Measurements from ENCODE around the gene SYNE2. TPM values are rescaled to one million over a fixed set of nuclear protein-coding genes. Genes with fewer than 3 reads are reported as not detected.

Gene SYNE2
- total RNA-seq, 4 donors from 2014 or later = 96.9 to 207 (median 182) TPM

DNA sequence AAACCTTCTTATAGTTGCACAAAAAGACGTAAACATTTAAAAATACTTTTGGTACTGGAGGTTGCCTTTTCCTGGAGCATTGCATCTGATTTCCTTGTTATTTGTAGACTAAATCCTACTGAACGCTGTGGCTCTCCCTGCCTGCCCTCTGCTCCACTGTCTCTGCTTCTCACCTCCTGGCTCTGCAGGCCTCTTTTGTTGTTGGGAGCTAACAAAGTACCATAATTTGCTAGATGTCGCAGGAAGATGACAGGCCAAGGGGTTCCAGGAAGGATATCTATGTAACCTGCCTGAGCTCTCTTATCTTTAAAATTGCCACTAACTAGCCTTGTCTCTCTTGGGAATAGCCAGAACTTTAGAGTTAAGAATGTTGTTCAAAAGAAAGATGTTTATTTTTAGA is 21.4 kb downstream of the SYNE2 start:
- Histone ChIP-seq H3K27me3 (no peaks in the 10 kb centered on the region), H3K27ac (peak overlapping the region; percentile 61 to 74 (median 72)), H3K9me3 (no peaks in the 10 kb centered on the region), H3K4me1 (peaks cover 36 to 55% of the 10 kb centered on the region in 2 donors), H3K4me3 (no peak overlapping the region), H3K36me3 (no peaks in the 10 kb centered on the region)
- in situ Hi-C loops (cut with MboI; ENCODE audit: low sequenced_read_pairs in 4 of 4) = no loop called here
- ATAC-seq (no peak), DNase-seq (no peak)
- TF ChIP-seq, protein P1, sequence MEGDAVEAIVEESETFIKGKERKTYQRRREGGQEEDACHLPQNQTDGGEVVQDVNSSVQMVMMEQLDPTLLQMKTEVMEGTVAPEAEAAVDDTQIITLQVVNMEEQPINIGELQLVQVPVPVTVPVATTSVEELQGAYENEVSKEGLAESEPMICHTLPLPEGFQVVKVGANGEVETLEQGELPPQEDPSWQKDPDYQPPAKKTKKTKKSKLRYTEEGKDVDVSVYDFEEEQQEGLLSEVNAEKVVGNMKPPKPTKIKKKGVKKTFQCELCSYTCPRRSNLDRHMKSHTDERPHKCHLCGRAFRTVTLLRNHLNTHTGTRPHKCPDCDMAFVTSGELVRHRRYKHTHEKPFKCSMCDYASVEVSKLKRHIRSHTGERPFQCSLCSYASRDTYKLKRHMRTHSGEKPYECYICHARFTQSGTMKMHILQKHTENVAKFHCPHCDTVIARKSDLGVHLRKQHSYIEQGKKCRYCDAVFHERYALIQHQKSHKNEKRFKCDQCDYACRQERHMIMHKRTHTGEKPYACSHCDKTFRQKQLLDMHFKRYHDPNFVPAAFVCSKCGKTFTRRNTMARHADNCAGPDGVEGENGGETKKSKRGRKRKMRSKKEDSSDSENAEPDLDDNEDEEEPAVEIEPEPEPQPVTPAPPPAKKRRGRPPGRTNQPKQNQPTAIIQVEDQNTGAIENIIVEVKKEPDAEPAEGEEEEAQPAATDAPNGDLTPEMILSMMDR (IDR thresholded peaks at IDR 0.05 in 4 of 5, conservative IDR thresholded peaks at IDR 0.05 in 1 of 5) = no peak
- no peak for TF ChIP-seq POLR2A (IDR thresholded peaks at IDR 0.05)
- intact Hi-C loops (cut with DNase I; ENCODE audit: low total_unique reads) = loop anchor here (2.0 kb wide), 1 partner anchor 17 kb away; no protein-coding TSS in a partner anchor

DNA sequence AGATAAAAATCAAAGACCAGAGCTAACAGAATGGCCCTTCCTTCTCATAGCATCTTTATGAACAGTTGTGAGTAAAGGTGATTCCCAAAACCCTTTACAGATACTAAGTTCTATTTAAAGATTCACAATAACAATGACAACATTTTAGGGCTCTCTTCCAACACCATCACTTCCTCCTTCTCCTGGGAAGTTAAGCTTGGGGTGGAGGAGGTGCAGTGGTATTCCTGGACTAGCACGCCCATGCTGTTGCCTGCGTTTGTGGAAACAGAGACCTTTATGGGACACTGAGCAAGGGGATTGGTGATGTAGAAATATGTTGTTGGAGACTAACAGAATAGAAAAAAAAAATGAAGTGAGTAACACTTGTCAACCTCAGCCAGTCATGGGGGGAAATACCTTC is 22.5 kb downstream of the SYNE2 start:
- DNase-seq (no peak), ATAC-seq (peak; percentile 29 to 42)
- in situ Hi-C loops (cut with MboI; ENCODE audit: low sequenced_read_pairs in 4 of 4) (no loop called here), intact Hi-C loops (cut with DNase I; ENCODE audit: low total_unique reads) (loop anchor here (2.0 kb wide), 1 partner anchor 19 kb away; no protein-coding TSS in a partner anchor)
- peak overlapping the region; percentile 71 to 74 (median 72) for H3K27ac ChIP-seq
- H3K36me3 ChIP-seq = no peaks in the 10 kb centered on the region
- H3K9me3 ChIP-seq = no peaks in the 10 kb centered on the region
- no peaks in the 10 kb centered on the region for H3K27me3 ChIP-seq
- TF ChIP-seq, protein P1 (IDR thresholded peaks at IDR 0.05 in 4 of 5, conservative IDR thresholded peaks at IDR 0.05 in 1 of 5) = no peak
- TF ChIP-seq POLR2A (IDR thresholded peaks at IDR 0.05) = peak in 1 of 2 donors; percentile 46
- H3K4me3 ChIP-seq = no peak overlapping the region
- peaks cover 36 to 50% of the 10 kb centered on the region in 2 donors for H3K4me1 ChIP-seq

GRCh38 chr14:63877550-63877939 is 24.7 kb downstream of the SYNE2 start:
- no peaks in the 10 kb centered on the region for H3K9me3 ChIP-seq
- no peak for TF ChIP-seq POLR2A (IDR thresholded peaks at IDR 0.05)
- TF ChIP-seq, protein P1 (IDR thresholded peaks at IDR 0.05 in 4 of 5, conservative IDR thresholded peaks at IDR 0.05 in 1 of 5) = no peak
- peak overlapping the region; percentile 71 to 74 (median 72) for H3K27ac ChIP-seq
- DNase-seq (no peak), ATAC-seq (no peak)
- peaks cover 36 to 44% of the 10 kb centered on the region in 2 donors for H3K4me1 ChIP-seq
- H3K36me3 ChIP-seq = no peaks in the 10 kb centered on the region
- in situ Hi-C loops (cut with MboI; ENCODE audit: low sequenced_read_pairs in 4 of 4) (no loop called here), intact Hi-C loops (cut with DNase I; ENCODE audit: low total_unique reads) (loop anchor here (2.0 kb wide), 2 partner anchors 15 to 77 kb away; no protein-coding TSS in a partner anchor)
- no peaks in the 10 kb centered on the region for H3K27me3 ChIP-seq
- H3K4me3 ChIP-seq = no peak overlapping the region

GRCh38 chr14:63878052-63878451 is 25.2 kb downstream of the SYNE2 start:
- intact Hi-C loops (cut with DNase I; ENCODE audit: low total_unique reads) = no loop called here
- H3K9me3 ChIP-seq = no peaks in the 10 kb centered on the region
- H3K4me3 ChIP-seq = no peak overlapping the region
- no peaks in the 10 kb centered on the region for H3K36me3 ChIP-seq
- no peaks in the 10 kb centered on the region for H3K27me3 ChIP-seq
- in situ Hi-C loops (cut with MboI; ENCODE audit: low sequenced_read_pairs in 4 of 4) = no loop called here
- peaks cover 36 to 44% of the 10 kb centered on the region in 2 donors for H3K4me1 ChIP-seq
- H3K27ac ChIP-seq = peak overlapping the region; percentile 71 to 74 (median 72)
- TF ChIP-seq, protein P1 (IDR thresholded peaks at IDR 0.05 in 4 of 5, conservative IDR thresholded peaks at IDR 0.05 in 1 of 5) = no peak
- TF ChIP-seq POLR2A (IDR thresholded peaks at IDR 0.05) = no peak
- no peak for DNase-seq
- ATAC-seq = no peak

DNA sequence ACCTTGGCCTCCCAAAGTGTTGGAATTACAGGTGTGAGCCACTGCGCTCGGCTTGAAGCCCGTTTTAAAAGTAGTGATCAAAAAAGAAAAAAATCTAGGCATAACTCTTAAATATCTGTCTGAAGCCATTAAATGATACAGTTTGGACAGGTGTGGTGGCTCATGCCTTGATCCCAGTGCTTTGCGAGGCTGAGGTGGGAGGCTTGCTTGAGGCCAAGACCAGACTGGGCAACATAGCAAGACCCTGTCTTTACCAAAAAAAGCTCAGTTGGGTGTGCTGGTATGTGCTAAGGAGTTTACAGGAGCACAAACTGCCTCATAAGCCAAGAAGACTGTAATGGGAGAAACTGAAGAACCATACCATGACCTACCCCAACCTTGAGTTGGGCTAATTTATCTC is 26.0 kb downstream of the SYNE2 start:
- TF ChIP-seq POLR2A (IDR thresholded peaks at IDR 0.05) = no peak
- TF ChIP-seq, protein P1 (IDR thresholded peaks at IDR 0.05 in 4 of 5, conservative IDR thresholded peaks at IDR 0.05 in 1 of 5) = no peak
- H3K27ac ChIP-seq = peak overlapping the region in 1 of 4 donors; percentile 72

More for the DNA sequence above, 26.0 kb downstream of the SYNE2 start:
- intact Hi-C loops (cut with DNase I; ENCODE audit: low total_unique reads) = no loop called here
- in situ Hi-C loops (cut with MboI; ENCODE audit: low sequenced_read_pairs in 4 of 4) = no loop called here
- H3K27me3 ChIP-seq = no peaks in the 10 kb centered on the region
- no peaks in the 10 kb centered on the region for H3K36me3 ChIP-seq
- H3K4me1 ChIP-seq = peaks cover 36 to 39% of the 10 kb centered on the region in 2 donors
- no peak for ATAC-seq
- H3K9me3 ChIP-seq = no peaks in the 10 kb centered on the region
- H3K4me3 ChIP-seq = no peak overlapping the region
- no peak for DNase-seq
